DOHH2 (cell line): ENCODE data around the gene KIF16B.

Source experiments
- H3F3A ChIP-seq: fragments of 200-600 bp; sonication (generic), shearing (Covaris generic); 2 replicates; pipeline ENCODE4 v1.6.0; 2016; ENCODE audit warnings: antibody characterized with exemption, mild to moderate bottlenecking; ENCODE audit not compliant: control insufficient read depth, insufficient read depth
- H3K27ac ChIP-seq: fragments of 200-600 bp; sonication (generic); 2 replicates; pipeline ENCODE4 v1.5.1; 2014; ENCODE audit warnings: low read depth, mild to moderate bottlenecking, low read length, moderate library complexity
- H3K27me3 ChIP-seq: fragments of 200-600 bp; sonication (generic); 2 replicates; pipeline ENCODE4 v1.6.1; 2014; ENCODE audit warnings: mild to moderate bottlenecking, low read length, mixed read lengths; ENCODE audit not compliant: control insufficient read depth
- H3K36me3 ChIP-seq: fragments of 200-600 bp; sonication (generic); 2 replicates; pipeline ENCODE4 v1.6.1; 2014; ENCODE audit warnings: mild to moderate bottlenecking, low read length, moderate library complexity, mixed read lengths; ENCODE audit not compliant: control insufficient read depth
- H3K4me1 ChIP-seq: fragments of 200-600 bp; sonication (generic); 2 replicates; pipeline ENCODE4 v1.6.1; 2014; ENCODE audit warnings: mild to moderate bottlenecking, low read length, mixed read lengths; ENCODE audit not compliant: control insufficient read depth
- H3K4me2 ChIP-seq: fragments of 200-600 bp; sonication (generic); 2 replicates; pipeline ENCODE4 v1.6.0; 2014; ENCODE audit warnings: mild to moderate bottlenecking, low read length, moderate library complexity
- H3K4me3 ChIP-seq: fragments of 200-600 bp; sonication (generic); 2 replicates; pipeline ENCODE4 v1.5.1; 2014; ENCODE audit warnings: mild to moderate bottlenecking, low read length, mixed read lengths
- H3K79me2 ChIP-seq: fragments of 200-600 bp; sonication (generic); 2 replicates; pipeline ENCODE4 v1.6.1; 2014; ENCODE audit warnings: mild to moderate bottlenecking, low read length, mixed read lengths; ENCODE audit not compliant: control insufficient read depth
- H3K9me2 ChIP-seq: fragments of 200-600 bp; sonication (generic); replicated peaks from 2 replicates; pipeline ENCODE4 v1.6.1; 2014; ENCODE audit warnings: mild to moderate bottlenecking, low read length, mixed read lengths; ENCODE audit not compliant: control insufficient read depth
- H3K9me3 ChIP-seq: fragments of 200-600 bp; sonication (generic); 2 replicates; pipeline ENCODE4 v1.6.1; 2014; ENCODE audit warnings: antibody characterized with exemption, low read length, mixed read lengths; ENCODE audit not compliant: control insufficient read depth, insufficient read depth
- H4K20me1 ChIP-seq: fragments of 200-600 bp; sonication (generic); 2 replicates; pipeline ENCODE4 v1.6.0; 2014; ENCODE audit warnings: low read depth, mild to moderate bottlenecking, antibody characterized with exemption, low read length, moderate library complexity; ENCODE audit not compliant: control insufficient read depth, insufficient read depth
- EZH2phosphoT487 ChIP-seq: fragments of 200-600 bp; sonication (generic); IDR thresholded peaks from 2 replicates; pipeline ENCODE4 v1.6.1; 2017; ENCODE audit warnings: borderline replicate concordance, mild to moderate bottlenecking, antibody characterized with exemption, low read length, moderate library complexity, mixed read lengths
- TF ChIP-seq, protein P1 (sequence below): fragments of 200-600 bp; sonication (generic); IDR thresholded peaks from one replicate; pipeline ENCODE4 v1.5.1; 2014; ENCODE audit warnings: antibody characterized with exemption, mild to moderate bottlenecking, low read depth, low read length; ENCODE audit not compliant: poor library complexity, severe bottlenecking

KIF16B gene

DNA sequence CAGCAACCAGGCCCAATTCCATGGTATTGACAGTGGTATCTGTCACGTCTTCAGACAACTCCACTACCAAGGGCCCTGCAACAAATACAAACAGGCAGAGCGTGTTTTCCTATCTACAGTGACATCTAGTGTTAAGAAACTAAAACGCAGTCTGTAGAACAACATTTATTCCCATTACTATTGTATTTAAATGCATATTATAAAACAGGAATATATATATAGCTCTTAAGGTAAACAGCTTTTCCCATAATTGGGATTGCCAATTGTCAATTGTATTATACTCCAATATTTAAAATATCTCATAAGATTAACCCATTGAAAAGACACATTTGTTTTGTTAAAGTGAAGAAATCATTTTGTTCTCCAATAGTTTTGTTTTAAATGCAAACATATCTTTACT is 97.2 kb downstream of the KIF16B start:
- Histone ChIP-seq H3K4me3 (no peak overlapping the region), H3F3A (no peaks in the 10 kb centered on the region), H3K27ac (no peak overlapping the region), H3K36me3 (no peaks in the 10 kb centered on the region), H3K4me1 (no peaks in the 10 kb centered on the region; the same call in 1 of the 2 replicates), H3K9me3 (no peaks in the 10 kb centered on the region), H3K79me2 (no peaks in the 10 kb centered on the region), H4K20me1 (no peaks in the 10 kb centered on the region), H3K27me3 (no peaks in the 10 kb centered on the region), H3K9me2 (no peaks in the 10 kb centered on the region), H3K4me2 (no peak overlapping the region)
- no peak for TF ChIP-seq EZH2phosphoT487
- TF ChIP-seq, protein P1, sequence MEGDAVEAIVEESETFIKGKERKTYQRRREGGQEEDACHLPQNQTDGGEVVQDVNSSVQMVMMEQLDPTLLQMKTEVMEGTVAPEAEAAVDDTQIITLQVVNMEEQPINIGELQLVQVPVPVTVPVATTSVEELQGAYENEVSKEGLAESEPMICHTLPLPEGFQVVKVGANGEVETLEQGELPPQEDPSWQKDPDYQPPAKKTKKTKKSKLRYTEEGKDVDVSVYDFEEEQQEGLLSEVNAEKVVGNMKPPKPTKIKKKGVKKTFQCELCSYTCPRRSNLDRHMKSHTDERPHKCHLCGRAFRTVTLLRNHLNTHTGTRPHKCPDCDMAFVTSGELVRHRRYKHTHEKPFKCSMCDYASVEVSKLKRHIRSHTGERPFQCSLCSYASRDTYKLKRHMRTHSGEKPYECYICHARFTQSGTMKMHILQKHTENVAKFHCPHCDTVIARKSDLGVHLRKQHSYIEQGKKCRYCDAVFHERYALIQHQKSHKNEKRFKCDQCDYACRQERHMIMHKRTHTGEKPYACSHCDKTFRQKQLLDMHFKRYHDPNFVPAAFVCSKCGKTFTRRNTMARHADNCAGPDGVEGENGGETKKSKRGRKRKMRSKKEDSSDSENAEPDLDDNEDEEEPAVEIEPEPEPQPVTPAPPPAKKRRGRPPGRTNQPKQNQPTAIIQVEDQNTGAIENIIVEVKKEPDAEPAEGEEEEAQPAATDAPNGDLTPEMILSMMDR, result peak; percentile 32

DNA sequence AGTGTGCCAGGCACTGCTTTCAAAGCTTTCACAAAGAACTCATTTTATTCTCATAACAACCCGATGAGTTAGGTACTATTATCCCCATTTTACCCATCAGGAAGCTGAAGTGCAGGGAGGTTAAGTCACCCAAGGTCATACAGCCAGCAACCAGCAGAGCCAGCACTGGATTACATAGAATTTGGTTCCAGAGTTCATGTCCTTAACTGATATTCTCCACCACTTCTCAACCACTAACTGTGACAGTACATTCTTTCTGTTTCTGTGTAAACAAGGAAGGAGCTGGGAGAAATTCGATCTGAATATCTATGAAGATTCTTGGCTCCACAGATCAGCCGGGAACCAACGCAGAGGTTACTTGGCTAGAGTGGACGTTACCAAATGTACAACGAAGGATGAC is 98.0 kb downstream of the KIF16B start:
- Histone ChIP-seq H3F3A (no peaks in the 10 kb centered on the region), H3K4me1 (no peaks in the 10 kb centered on the region; the same call in 1 of the 2 replicates), H3K4me2 (no peak overlapping the region), H3K4me3 (no peak overlapping the region), H3K9me2 (no peaks in the 10 kb centered on the region), H3K27me3 (no peaks in the 10 kb centered on the region), H3K9me3 (no peaks in the 10 kb centered on the region), H3K27ac (no peak overlapping the region), H3K79me2 (no peaks in the 10 kb centered on the region), H3K36me3 (no peaks in the 10 kb centered on the region), H4K20me1 (no peaks in the 10 kb centered on the region)
- TF ChIP-seq EZH2phosphoT487, result no peak
- TF ChIP-seq, protein P1, result no peak

DNA sequence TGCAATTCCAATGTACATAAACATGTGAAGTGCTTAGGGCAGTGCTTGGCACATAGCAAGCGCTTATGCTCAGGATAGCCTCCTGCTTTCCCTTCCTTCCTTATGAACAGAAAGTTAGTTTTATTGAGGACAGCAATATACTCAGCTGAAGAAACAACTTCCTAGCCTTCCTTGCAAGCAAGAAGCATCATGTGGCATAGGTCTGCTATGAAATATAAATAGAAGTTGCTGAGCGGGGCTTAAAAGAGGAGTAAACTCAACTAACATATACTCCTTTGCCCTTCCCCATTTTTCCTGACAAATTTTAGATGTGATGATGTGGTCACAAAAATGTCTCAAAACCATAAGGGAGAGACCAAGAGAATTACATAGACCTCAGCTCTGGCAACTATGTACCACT is 98.9 kb downstream of the KIF16B start:
- Histone ChIP-seq H3K27me3 (no peaks in the 10 kb centered on the region), H3K4me2 (no peak overlapping the region), H3K4me3 (no peak overlapping the region), H3K79me2 (no peaks in the 10 kb centered on the region), H3K9me3 (no peaks in the 10 kb centered on the region), H3F3A (no peaks in the 10 kb centered on the region), H3K27ac (no peak overlapping the region), H3K4me1 (no peaks in the 10 kb centered on the region; the same call in 1 of the 2 replicates), H3K9me2 (no peaks in the 10 kb centered on the region), H4K20me1 (no peaks in the 10 kb centered on the region), H3K36me3 (no peaks in the 10 kb centered on the region)
- TF ChIP-seq EZH2phosphoT487, result no peak
- TF ChIP-seq, protein P1, result no peak
